GM12878 (cell line): ENCODE data around the gene KCNG3. TPM values are rescaled to one million over a fixed set of nuclear protein-coding genes. Genes with fewer than 3 reads are reported as not detected.

Experiments
- ATAC-seq: fragments of 200-7000 bp; cut with Tn5 transposase; 3 replicates; pipeline ENCODE4 v1.9.1; 2020; ENCODE audit warnings: mild to moderate bottlenecking, moderate library complexity
- BruUV-seq: library from RNA; stranded (reverse); fragments of 400-500 nt; replicated peaks from 2 replicates; lab custom pipeline; 2021; lab: Mats Ljungman, UMichigan
- CTCF ChIA-PET: fragments of 300-600 bp; sonication (Branson Sonifier 250); formaldehyde crosslinking; extraction: SDS; loops from one replicate; lab custom pipeline; 2021; ENCODE audit warnings: inconsistent platforms; lab: Yijun Ruan, JAX
- POLR2A ChIA-PET: fragments of 350-600 bp; formaldehyde crosslinking; extraction: SDS; loops from one replicate; lab custom pipeline; 2021; ENCODE audit warnings: inconsistent platforms; lab: Charles Lee
- RAD21 ChIA-PET: fragments of 300-600 bp; sonication (Branson Sonifier 250); formaldehyde crosslinking; loops from one replicate; lab custom pipeline; 2023; ENCODE audit warnings: antibody characterized with exemption; ENCODE audit not compliant: unreplicated experiment; lab: Charles Lee
- SMC1A ChIA-PET: fragments of 300-600 bp; sonication (Branson Sonifier 250); formaldehyde crosslinking; loops from one replicate; lab custom pipeline; 2023; ENCODE audit not compliant: unreplicated experiment, uncharacterized antibody; lab: Charles Lee
- DNase-seq: peaks from one replicate; pipeline ENCODE4 v3.0.0-alpha.2; 2011; ENCODE audit warnings: low read depth, low spot score
- FAIRE-seq: peaks from 3 replicates; lab custom pipeline; 2011; peaks lifted over from hg19 to GRCh38; lab: Jason Lieb, UNC
- H2AFZ ChIP-seq: 2 replicates; pipeline ENCODE4 v1.6.0; 2011; ENCODE audit warnings: low read depth, low read length, control low read depth; ENCODE audit not compliant: control insufficient read depth
- H3K27ac ChIP-seq: 2 replicates; pipeline ENCODE4 v1.5.1; 2011; ENCODE audit warnings: control low read depth; ENCODE audit not compliant: control insufficient read depth, insufficient read depth
- H3K27me3 ChIP-seq, 2 experiments: replicated peaks in 1 of 2; 2 replicates each; pipeline versions ENCODE4 v1.6.0 to v1.6.1; 2011; ENCODE audit warnings: low read length in 1 of 2; ENCODE audit not compliant: control insufficient read depth in 2 of 2, insufficient read depth in 2 of 2
- H3K36me3 ChIP-seq, 2 experiments: 2 replicates each; pipeline ENCODE4 v1.5.1; 2011; ENCODE audit warnings: low read length in 1 of 2; ENCODE audit not compliant: control insufficient read depth in 2 of 2, insufficient read depth in 2 of 2
- H3K4me1 ChIP-seq: 2 replicates; pipeline ENCODE4 v1.6.1; 2011; ENCODE audit warnings: mild to moderate bottlenecking, low read length, moderate library complexity, mixed read lengths; ENCODE audit not compliant: control insufficient read depth, insufficient read depth
- H3K4me2 ChIP-seq: 2 replicates; pipeline ENCODE4 v1.6.0; 2011; ENCODE audit warnings: control low read depth; ENCODE audit not compliant: control insufficient read depth, insufficient read depth
- H3K4me3 ChIP-seq: fragments of 200-600 bp; sonication (generic); 2 replicates; pipeline ENCODE4 v1.5.1; 2016
- H3K79me2 ChIP-seq: 2 replicates; pipeline ENCODE4 v1.6.0; 2011; ENCODE audit warnings: low read length; ENCODE audit not compliant: control insufficient read depth, insufficient read depth
- H3K9ac ChIP-seq: 2 replicates; pipeline ENCODE4 v1.8.0; 2011; ENCODE audit warnings: low read length, control low read depth, mixed read lengths; ENCODE audit not compliant: control insufficient read depth, insufficient read depth
- H3K9me3 ChIP-seq: replicated peaks from 3 replicates; pipeline ENCODE4 v1.5.1; 2011; ENCODE audit warnings: mild to moderate bottlenecking, low read length; ENCODE audit not compliant: control insufficient read depth, insufficient read depth
- H4K20me1 ChIP-seq: 2 replicates; pipeline ENCODE4 v1.6.0; 2011; ENCODE audit not compliant: control insufficient read depth, insufficient read depth
- ESRRA ChIP-seq: IDR thresholded peaks from 2 replicates; pipeline ENCODE4 v1.6.1; 2012; ENCODE audit warnings: mild to moderate bottlenecking, low read length, improper control_type of control experiment
- RELB ChIP-seq: fragments of 450-650 bp; IDR thresholded peaks from 2 replicates; pipeline ENCODE4 v1.6.1; 2017; ENCODE audit warnings: low read depth, mild to moderate bottlenecking, moderate library complexity
- SMAD5 ChIP-seq: IDR thresholded peaks from 2 replicates; pipeline ENCODE4 v1.6.1; 2016; ENCODE audit warnings: antibody characterized with exemption, low read depth
- TCF3 ChIP-seq: IDR thresholded peaks from 2 replicates; pipeline ENCODE4 v1.6.1; 2012; ENCODE audit warnings: low read depth, mild to moderate bottlenecking, low read length, borderline replicate concordance; ENCODE audit not compliant: insufficient read depth
- WGBS: methylation state at CpG from one replicate; pipeline ENCODE4 v1.1.6; 2016; ENCODE audit warnings: low lambda C conversion rate; ENCODE audit not compliant: insufficient replicate concordance, insufficient coverage; ENCODE audit errors: missing lambda C conversion rate; 5-methylcytosine and 5-hydroxymethylcytosine counted together
- in situ Hi-C: fragments of 300-500 bp; cut with MboI; formaldehyde crosslinking; loops from 9 replicates; pipeline ENCODE4 v1.14.3; 2018; ENCODE audit warnings: mixed read lengths
- intact Hi-C: fragments of 100-400 bp; cut with micrococcal nuclease; formaldehyde crosslinking; loops from one replicate; pipeline ENCODE4 v1.14.2; 2022; ENCODE audit not compliant: unreplicated experiment
- polyA plus RNA-seq, 11 experiments: library from polyadenylated mRNA; depleted of rRNA in 4 of 11; unstranded in 6 of 11; stranded (reverse) in 5 of 11; fragments of >200 nt; fragmentation: Nextera tagmentation in 4 of 11; fragmentation: Illumina TruSeq in 1 of 11; extraction: Ambion mirVana in 4 of 11; extraction: Trizol in 1 of 11; gene quantifications; 1 replicate in 1 of 11; 2 replicates in 10 of 11; pipeline versions ENCODE4 v1.2.1 to v1.2.3, GENCODE V29; 2011 to 2016; ENCODE audit warnings: inconsistent platforms in 2 of 11, missing spikeins in 2 of 11, low read depth in 1 of 11
- total RNA-seq, 4 experiments: library from RNA; depleted of rRNA in 3 of 4; stranded (reverse); fragments of >200 nt in 3 of 4; fragmentation: Illumina TruSeq in 1 of 4; extraction: Trizol in 1 of 4; gene quantifications; 2 replicates each; pipeline versions ENCODE4 v1.2.1 to v1.2.3, GENCODE V29; 2013 to 2021

The KCNG3 gene
- total and polyA plus RNA-seq, 10 of the 15 experiments (the other 5 are each of a cell fraction or from before 2014, with no cell fraction given) = 0.01 to 0.06 (median 0.04) TPM; not detected in 4

DNA sequence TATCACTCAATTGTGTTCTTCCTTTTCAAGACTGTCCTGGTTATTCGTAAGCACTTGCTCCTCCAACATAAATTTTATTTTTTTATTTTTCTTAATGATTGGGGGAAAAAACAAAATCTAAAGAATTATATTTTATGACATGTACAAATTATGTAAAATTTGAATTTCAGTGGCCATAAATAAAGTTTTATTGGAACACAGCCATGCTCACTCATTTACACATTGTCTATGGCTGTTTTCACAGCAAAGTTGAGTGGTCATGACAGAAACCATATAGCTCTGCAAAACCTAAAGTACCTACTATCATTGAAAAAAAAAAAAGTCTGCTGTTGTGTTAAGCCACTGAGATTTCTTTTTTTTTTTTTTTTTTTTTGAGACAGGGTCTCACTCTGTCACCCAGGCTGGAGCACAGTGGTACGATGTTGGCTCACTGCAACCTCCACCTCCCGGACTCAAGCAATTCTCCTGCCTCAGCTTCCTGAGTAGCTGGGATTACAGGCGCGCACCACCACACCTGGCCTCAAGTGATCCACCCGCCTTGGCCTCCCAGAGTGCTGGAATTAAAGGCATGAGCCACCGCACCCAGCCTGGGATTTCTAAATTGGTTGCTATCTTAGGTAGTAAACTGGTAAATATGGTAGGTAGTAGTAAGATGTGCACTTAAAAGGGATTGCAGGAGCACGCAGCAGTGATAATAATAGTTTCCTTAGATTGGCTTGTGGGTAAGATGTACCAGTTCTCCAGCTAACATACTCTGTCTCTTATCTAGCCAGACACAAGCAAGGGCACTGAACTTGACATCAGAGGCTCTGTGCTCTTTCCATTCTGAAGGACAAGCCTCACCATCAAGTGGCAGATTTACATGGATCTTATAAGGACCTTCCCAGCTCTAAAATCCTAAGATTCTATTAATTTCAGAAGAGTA, 44.4 kb downstream of the KCNG3 start:
- Histone ChIP-seq H3K4me1 (no peaks in the 10 kb centered on the region), H4K20me1 (no peaks in the 10 kb centered on the region), H2AFZ (no peak overlapping the region), H3K79me2 (no peaks in the 10 kb centered on the region), H3K9me3 (no peaks in the 10 kb centered on the region), H3K4me2 (no peak overlapping the region), H3K4me3 (no peak overlapping the region), H3K27ac (no peak overlapping the region), H3K9ac (no peak overlapping the region), H3K36me3 (no peaks in the 10 kb centered on the region), H3K27me3 (no peaks in the 10 kb centered on the region)
- 73% methylated on average over 8 of the region's 8 CpGs for WGBS
- RAD21 ChIA-PET = interaction anchor here (0.6 kb wide), 1 partner anchor 180 kb away, joined by 5 read pairs; no protein-coding TSS in a partner anchor
- no peak for ATAC-seq
- DNase-seq = no peak
- POLR2A ChIA-PET = interaction anchor here (0.6 kb wide), 1 partner anchor 249 kb away, joined by 3 read pairs; no protein-coding TSS in a partner anchor
- TF ChIP-seq ESRRA = no peak
- TF ChIP-seq SMAD5 = no peak
- no peak for TF ChIP-seq RELB
- no peak for TF ChIP-seq TCF3
- FAIRE-seq = no peak
- in situ Hi-C loops = no loop called here
- CTCF ChIA-PET = interaction anchor here (1.6 kb wide), 1 partner anchor 213 kb away, joined by 3 read pairs; no protein-coding TSS in a partner anchor
- intact Hi-C loops = no loop called here
- BruUV-seq = no TSS peak
- SMC1A ChIA-PET = no interaction called here
